Measurements from ENCODE around the gene GJC2.

GJC2 gene

GRCh38 chr1:228174482-228175315, 25.0 kb downstream of the GJC2 start:
- no peaks in the 10 kb centered on the region for H3K27me3 ChIP-seq (replicated peaks; ENCODE audit: insufficient read depth, low read length)
- H3K4me1 ChIP-seq (ENCODE audit: low read length), result no peaks in the 10 kb centered on the region
- H3K4me2 ChIP-seq (ENCODE audit: low read depth, low read length), result no peak overlapping the region
- no peaks in the 10 kb centered on the region for H3K36me3 ChIP-seq (replicated peaks; ENCODE audit: insufficient read depth, low read length)
- no peak for DNase-seq
- no peaks in the 10 kb centered on the region for H4K20me1 ChIP-seq (ENCODE audit: insufficient read depth, low read length)
- H3K9me3 ChIP-seq (replicated peaks; ENCODE audit: insufficient read depth, low read length), result no peaks in the 10 kb centered on the region
- H3K9me2 ChIP-seq (replicated peaks; ENCODE audit: insufficient read depth, low read length), result no peaks in the 10 kb centered on the region
- no peak overlapping the region for H2AFZ ChIP-seq (ENCODE audit: low read length)
- H3F3A ChIP-seq (ENCODE audit: insufficient read depth, low read length), result no peaks in the 10 kb centered on the region
- no peak overlapping the region for H3K27ac ChIP-seq (ENCODE audit: low read length)
- no peak for TF ChIP-seq EZH2 (optimal IDR thresholded peaks at IDR 0.05; ENCODE audit: low read depth, low read length)
- no peak for TF ChIP-seq EZH2phosphoT487 (IDR thresholded peaks at IDR 0.05; ENCODE audit: low read length)
- no peak for TF ChIP-seq CTCF (IDR thresholded peaks at IDR 0.05; ENCODE audit: low read length)
- peaks cover 20% of the 10 kb centered on the region; the same call in 1 of the 2 replicates for H3K79me2 ChIP-seq (ENCODE audit: low read length)
- H3K9ac ChIP-seq (ENCODE audit: low read length), result no peak overlapping the region
- H3K4me3 ChIP-seq (ENCODE audit: low read length), result no peak overlapping the region

- TF ChIP-seq CTCF (IDR thresholded peaks at IDR 0.05; ENCODE audit: low read length) (no peak), EZH2 (optimal IDR thresholded peaks at IDR 0.05; ENCODE audit: low read depth, low read length) (no peak), EZH2phosphoT487 (IDR thresholded peaks at IDR 0.05; ENCODE audit: low read length) (no peak)
- H3K4me2 ChIP-seq (ENCODE audit: low read depth, low read length), result no peak overlapping the region
Measured at GRCh38 chr1:228175316-228176023, 25.7 kb downstream of the GJC2 start.

GRCh38 chr1:228176024-228176395, 26.3 kb downstream of the GJC2 start:
- no peaks in the 10 kb centered on the region for H3K4me1 ChIP-seq (ENCODE audit: low read length)
- no peak overlapping the region for H3K9ac ChIP-seq (ENCODE audit: low read length)
- H3K4me2 ChIP-seq (ENCODE audit: low read depth, low read length), result no peak overlapping the region
- no peak for DNase-seq
- no peaks in the 10 kb centered on the region for H3K9me2 ChIP-seq (replicated peaks; ENCODE audit: insufficient read depth, low read length)
- peaks cover 14% of the 10 kb centered on the region; the same call in 1 of the 2 replicates for H3K79me2 ChIP-seq (ENCODE audit: low read length)
- no peak for TF ChIP-seq CTCF (IDR thresholded peaks at IDR 0.05; ENCODE audit: low read length)
- TF ChIP-seq EZH2phosphoT487 (IDR thresholded peaks at IDR 0.05; ENCODE audit: low read length), result no peak
- TF ChIP-seq EZH2 (optimal IDR thresholded peaks at IDR 0.05; ENCODE audit: low read depth, low read length), result no peak
- H3K36me3 ChIP-seq (replicated peaks; ENCODE audit: insufficient read depth, low read length), result no peaks in the 10 kb centered on the region
- H3K27ac ChIP-seq (ENCODE audit: low read length), result no peak overlapping the region
- H3K27me3 ChIP-seq (replicated peaks; ENCODE audit: insufficient read depth, low read length), result no peaks in the 10 kb centered on the region
- H2AFZ ChIP-seq (ENCODE audit: low read length), result no peak overlapping the region
- no peaks in the 10 kb centered on the region for H3K9me3 ChIP-seq (replicated peaks; ENCODE audit: insufficient read depth, low read length)
- H4K20me1 ChIP-seq (ENCODE audit: insufficient read depth, low read length), result no peaks in the 10 kb centered on the region
- H3K4me3 ChIP-seq (ENCODE audit: low read length), result no peak overlapping the region
- no peaks in the 10 kb centered on the region for H3F3A ChIP-seq (ENCODE audit: insufficient read depth, low read length)

More at GRCh38 chr1:228175316-228176023, 25.7 kb downstream of the GJC2 start:
- no peaks in the 10 kb centered on the region for H3K9me3 ChIP-seq (replicated peaks; ENCODE audit: insufficient read depth, low read length)
- no peaks in the 10 kb centered on the region for H3K27me3 ChIP-seq (replicated peaks; ENCODE audit: insufficient read depth, low read length)
- H3K4me1 ChIP-seq (ENCODE audit: low read length), result no peaks in the 10 kb centered on the region
- no peak overlapping the region for H3K27ac ChIP-seq (ENCODE audit: low read length)
- no peaks in the 10 kb centered on the region for H3F3A ChIP-seq (ENCODE audit: insufficient read depth, low read length)
- no peak for DNase-seq
- no peaks in the 10 kb centered on the region for H3K9me2 ChIP-seq (replicated peaks; ENCODE audit: insufficient read depth, low read length)
- H3K79me2 ChIP-seq (ENCODE audit: low read length), result peaks cover 19% of the 10 kb centered on the region; the same call in 1 of the 2 replicates
- H4K20me1 ChIP-seq (ENCODE audit: insufficient read depth, low read length), result no peaks in the 10 kb centered on the region
- no peaks in the 10 kb centered on the region for H3K36me3 ChIP-seq (replicated peaks; ENCODE audit: insufficient read depth, low read length)
- H3K9ac ChIP-seq (ENCODE audit: low read length), result no peak overlapping the region
- H2AFZ ChIP-seq (ENCODE audit: low read length), result no peak overlapping the region
- H3K4me3 ChIP-seq (ENCODE audit: low read length), result no peak overlapping the region
